ENCODE measurements around the gene EFNA2. TPM values are rescaled to one million over a fixed set of nuclear protein-coding genes. Genes with fewer than 3 reads are reported as not detected.

EFNA2 gene
- total RNA-seq, 2 experiments from 2014 or later: not detected

GRCh38 chr19:1307320-1307719 lies 21.6 kb downstream of the EFNA2 start:
- no peak for DNase-seq
- no peaks in the 10 kb centered on the region for H3K4me1 Mint-ChIP-seq (ENCODE audit: low read depth)
- H3K36me3 Mint-ChIP-seq (ENCODE audit: low read depth): no peaks in the 10 kb centered on the region
- no peak overlapping the region for H3K27ac Mint-ChIP-seq
- no peak overlapping the region for H3K4me3 Mint-ChIP-seq
- TF ChIP-seq CTCF (IDR thresholded peaks at IDR 0.05): no peak
- no peaks in the 10 kb centered on the region for H3K9me3 Mint-ChIP-seq
- POLR2A ChIA-PET: no interaction called here
- CTCF ChIA-PET: no interaction called here
- ATAC-seq: no peak
- intact Hi-C loops (cut with micrococcal nuclease): no loop called here
- H3K27me3 Mint-ChIP-seq: no peaks in the 10 kb centered on the region

- Mint-ChIP-seq H3K27me3 (no peaks in the 10 kb centered on the region), H3K9me3 (no peaks in the 10 kb centered on the region), H3K4me3 (no peak overlapping the region), H3K27ac (no peak overlapping the region), H3K36me3 (ENCODE audit: low read depth) (no peaks in the 10 kb centered on the region), H3K4me1 (ENCODE audit: low read depth) (no peaks in the 10 kb centered on the region)
- ATAC-seq (no peak), DNase-seq (no peak)
- no peak for TF ChIP-seq CTCF (IDR thresholded peaks at IDR 0.05)
- ChIA-PET CTCF (no interaction called here), POLR2A (interaction anchor here (0.9 kb wide), 1 partner anchor 10 kb away, joined by 3 read pairs; no protein-coding TSS in a partner anchor)
- intact Hi-C loops (cut with micrococcal nuclease): no loop called here
These were observed 22.2 kb downstream of the EFNA2 start for GRCh38 chr19:1307755-1308303.

GRCh38 chr19:1308718-1309117 lies 23.0 kb downstream of the EFNA2 start:
- CTCF ChIA-PET: interaction anchor here (0.7 to 0.9 kb wide), 2 partner anchors 64 to 240 kb away, joined by 3 read pairs; no protein-coding TSS in a partner anchor
- Mint-ChIP-seq H3K4me1 (ENCODE audit: low read depth) (no peaks in the 10 kb centered on the region), H3K36me3 (ENCODE audit: low read depth) (no peaks in the 10 kb centered on the region), H3K4me3 (no peak overlapping the region), H3K27ac (no peak overlapping the region), H3K27me3 (no peaks in the 10 kb centered on the region), H3K9me3 (no peaks in the 10 kb centered on the region)
- no peak for TF ChIP-seq CTCF (IDR thresholded peaks at IDR 0.05)
- intact Hi-C loops (cut with micrococcal nuclease): no loop called here
- ATAC-seq (no peak), DNase-seq (no peak)
- POLR2A ChIA-PET: interaction anchor here (0.9 kb wide), 2 partner anchors 10 to 14 kb away, joined by 3 read pairs; no protein-coding TSS in a partner anchor

GRCh38 chr19:1309977-1310852 lies 24.5 kb downstream of the EFNA2 start:
- Mint-ChIP-seq H3K27me3 (peaks cover 2% of the 10 kb centered on the region), H3K4me1 (ENCODE audit: low read depth) (no peaks in the 10 kb centered on the region), H3K36me3 (ENCODE audit: low read depth) (no peaks in the 10 kb centered on the region), H3K9me3 (no peaks in the 10 kb centered on the region), H3K4me3 (no peak overlapping the region), H3K27ac (no peak overlapping the region)
- POLR2A ChIA-PET: no interaction called here
- intact Hi-C loops (cut with micrococcal nuclease): no loop called here
- DNase-seq (no peak), ATAC-seq (no peak)
- CTCF ChIA-PET: interaction anchor here (1.1 kb wide), 1 partner anchor 62 kb away, joined by 4 read pairs; no protein-coding TSS in a partner anchor
- no peak for TF ChIP-seq CTCF (IDR thresholded peaks at IDR 0.05)

GRCh38 chr19:1310853-1311180 lies 25.1 kb downstream of the EFNA2 start:
- ATAC-seq: no peak
- no peak overlapping the region for H3K4me3 Mint-ChIP-seq

More at GRCh38 chr19:1310853-1311180, 25.1 kb downstream of the EFNA2 start:
- CTCF ChIA-PET: interaction anchor here (1.1 kb wide), 1 partner anchor 61 kb away, joined by 4 read pairs; no protein-coding TSS in a partner anchor
- H3K9me3 Mint-ChIP-seq: no peaks in the 10 kb centered on the region
- peaks cover 5% of the 10 kb centered on the region for H3K27me3 Mint-ChIP-seq
- intact Hi-C loops (cut with micrococcal nuclease): no loop called here
- no peak for TF ChIP-seq CTCF (IDR thresholded peaks at IDR 0.05)
- no peaks in the 10 kb centered on the region for H3K36me3 Mint-ChIP-seq (ENCODE audit: low read depth)
- POLR2A ChIA-PET: no interaction called here
- no peak overlapping the region for H3K27ac Mint-ChIP-seq
- no peaks in the 10 kb centered on the region for H3K4me1 Mint-ChIP-seq (ENCODE audit: low read depth)
- DNase-seq: no peak

Data from activated CD8-positive, alpha-beta T cell treated with anti-CD3 and anti-CD28 coated beads for 36 hours (primary cell).